HG03565 (cell line): Measurements from ENCODE around the gene SNX25.
A peak's percentile ranks its signal among the peaks of the same experiment; 100 is the strongest.

ENCODE experiments used
- ATAC-seq: cut with Tn5 transposase; IDR thresholded peaks from one replicate; pipeline ENCODE4 v1.9.1; 2021; ENCODE audit warnings: mild to moderate bottlenecking, moderate library complexity; ENCODE audit not compliant: unreplicated experiment

SNX25 gene

DNA sequence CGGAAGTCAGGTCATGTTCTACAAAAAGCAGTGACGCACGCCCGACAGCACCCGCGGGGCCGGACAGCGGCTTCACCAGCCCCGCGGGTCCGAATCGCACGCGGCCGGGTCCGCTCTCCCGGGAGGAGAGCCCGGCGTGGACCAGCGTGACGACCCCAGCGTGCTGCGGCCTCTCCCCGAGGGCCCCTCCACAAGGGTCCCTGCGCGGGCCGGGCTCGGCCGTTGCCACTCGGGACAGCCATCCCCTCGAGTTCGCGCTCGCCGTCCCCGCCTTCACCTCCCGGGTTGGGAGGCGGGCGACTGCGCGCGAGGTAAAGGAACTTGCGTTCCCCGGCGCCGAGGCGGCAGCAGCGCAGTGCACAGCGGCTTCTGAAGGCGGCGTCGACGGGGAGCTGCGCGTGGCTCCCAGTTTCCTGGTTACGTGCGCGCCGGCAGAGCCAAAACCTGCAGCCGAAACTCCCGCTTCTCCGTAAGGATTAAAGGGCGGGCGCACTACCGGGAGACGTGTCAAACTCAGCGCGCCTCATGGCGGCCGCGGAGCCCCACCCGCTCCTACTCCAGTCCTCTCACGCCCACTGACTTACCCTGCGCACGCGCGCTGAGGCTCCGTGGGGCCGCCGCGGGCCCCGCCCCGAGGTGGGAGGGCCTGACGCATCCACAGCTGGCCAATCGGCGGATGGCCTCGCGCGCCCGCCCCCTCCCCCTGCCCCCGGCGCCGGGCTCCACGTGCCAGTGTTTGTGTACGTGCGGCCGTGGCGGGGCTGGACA, 186.7 kb downstream of the SNX25 start:
- ATAC-seq: peak; percentile 64

- no peak for ATAC-seq
These were observed 187.5 kb downstream of the SNX25 start, which contains the start of gene ANKRD37 for GRCh38 chr4:185396724-185397385. Gene ANKRD37, plus strand, starts transcription at chr4:185396841. Its CDS starts 83 bp downstream, at chr4:185396924.

DNA sequence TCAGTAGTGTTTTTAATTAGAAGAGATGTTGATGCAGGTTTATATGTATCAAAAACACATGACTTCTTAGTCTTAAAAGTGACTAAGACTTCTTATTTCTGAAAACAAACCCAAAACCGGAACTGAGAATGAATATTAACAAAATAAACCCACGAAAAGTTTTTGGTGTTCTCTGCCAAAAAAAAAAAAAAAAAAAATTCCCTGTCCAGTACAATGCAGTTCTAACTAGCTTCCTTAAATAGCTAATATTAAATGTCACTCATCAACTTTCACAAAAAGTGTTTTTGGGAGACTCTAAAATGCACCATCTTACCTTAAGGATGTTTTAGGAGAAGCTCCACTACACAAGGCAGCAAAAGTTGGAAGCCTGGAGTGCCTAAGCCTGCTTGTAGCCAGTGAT, 189.2 kb downstream of the SNX25 start:
- no peak for ATAC-seq

GRCh38 chr4:185399466-185399865, 190.1 kb downstream of the SNX25 start:
- ATAC-seq: no peak

GRCh38 chr4:185404031-185404430, 194.6 kb downstream of the SNX25 start:
- no peak for ATAC-seq

DNA sequence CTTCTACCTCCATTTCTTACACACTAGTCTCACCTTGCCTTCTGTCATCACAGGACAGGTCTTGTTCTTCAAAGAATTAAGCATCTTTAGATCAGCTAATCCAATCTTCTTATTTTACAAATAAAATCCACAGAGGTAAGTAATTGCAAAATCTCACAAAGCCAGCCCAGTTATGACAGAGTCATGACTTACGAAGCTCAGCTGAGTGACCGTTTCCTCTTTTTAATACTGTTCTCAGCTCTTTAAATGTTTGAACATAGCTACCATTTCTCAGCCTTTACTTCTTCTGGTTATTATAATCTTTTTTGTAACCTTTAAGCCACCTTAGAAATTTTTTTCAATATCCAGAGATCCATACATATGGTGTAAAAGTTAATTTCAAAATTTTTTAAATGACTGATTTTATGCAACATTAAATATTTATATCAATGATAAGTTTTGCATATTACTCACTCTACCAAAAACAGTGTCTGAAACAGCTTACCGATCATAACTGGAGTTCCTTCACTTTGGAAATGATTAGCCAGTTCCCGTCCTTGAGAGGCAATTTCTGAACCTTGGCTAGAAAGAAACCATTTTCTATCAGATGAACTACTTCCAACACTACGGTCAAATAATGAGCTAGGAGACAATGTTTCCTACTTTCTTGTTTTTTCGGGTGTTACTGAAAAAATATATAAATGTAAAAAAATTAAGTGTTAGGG, 196.1 kb downstream of the SNX25 start:
- ATAC-seq: peak; percentile 49

DNA sequence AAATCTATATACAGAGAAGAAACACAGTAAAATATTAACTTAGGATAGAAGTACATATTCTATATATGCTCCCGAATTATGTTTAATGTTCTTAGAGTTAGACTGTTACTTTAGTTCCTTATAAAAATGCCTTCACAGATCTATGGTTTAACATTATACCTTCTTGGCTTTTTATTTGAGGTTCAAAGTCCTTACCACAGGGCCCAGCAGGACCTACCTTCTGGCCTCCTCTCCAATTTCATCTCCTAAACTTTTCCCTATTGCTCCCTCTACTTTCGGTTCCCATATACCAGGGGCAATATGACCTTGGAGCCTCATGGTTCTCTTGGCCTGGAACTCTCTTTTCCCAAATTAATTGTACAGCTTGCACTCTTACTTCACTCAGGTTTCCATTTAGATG, 199.0 kb downstream of the SNX25 start:
- ATAC-seq: no peak

DNA sequence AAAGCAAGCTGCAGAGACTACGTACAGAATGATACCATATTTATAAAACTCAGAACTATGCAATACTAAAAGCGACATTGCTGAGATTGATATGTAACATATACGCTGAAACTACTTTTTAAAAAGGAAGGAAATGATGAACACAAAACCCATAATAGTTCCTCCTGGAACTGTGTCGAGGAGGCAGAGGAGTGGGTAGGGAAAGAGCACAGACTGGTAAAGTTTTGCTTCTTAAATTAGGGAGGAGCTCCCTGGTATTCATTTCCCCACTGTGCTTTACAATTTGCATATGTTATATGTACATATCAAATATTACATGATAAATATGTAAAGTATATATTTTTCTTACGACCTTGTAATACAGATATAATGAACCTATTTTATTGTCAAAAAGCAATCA, 202.5 kb downstream of the SNX25 start:
- no peak for ATAC-seq

- ATAC-seq: no peak
These were observed 203.0 kb downstream of the SNX25 start for GRCh38 chr4:185412412-185412811.
